ENCODE data around the gene COTL1.
"Not testable (repeated sequence)": the region's sequence is repeated elsewhere in the genome, so short reads cannot be mapped to it uniquely, and the experiment has no call there.

Gene COTL1

DNA sequence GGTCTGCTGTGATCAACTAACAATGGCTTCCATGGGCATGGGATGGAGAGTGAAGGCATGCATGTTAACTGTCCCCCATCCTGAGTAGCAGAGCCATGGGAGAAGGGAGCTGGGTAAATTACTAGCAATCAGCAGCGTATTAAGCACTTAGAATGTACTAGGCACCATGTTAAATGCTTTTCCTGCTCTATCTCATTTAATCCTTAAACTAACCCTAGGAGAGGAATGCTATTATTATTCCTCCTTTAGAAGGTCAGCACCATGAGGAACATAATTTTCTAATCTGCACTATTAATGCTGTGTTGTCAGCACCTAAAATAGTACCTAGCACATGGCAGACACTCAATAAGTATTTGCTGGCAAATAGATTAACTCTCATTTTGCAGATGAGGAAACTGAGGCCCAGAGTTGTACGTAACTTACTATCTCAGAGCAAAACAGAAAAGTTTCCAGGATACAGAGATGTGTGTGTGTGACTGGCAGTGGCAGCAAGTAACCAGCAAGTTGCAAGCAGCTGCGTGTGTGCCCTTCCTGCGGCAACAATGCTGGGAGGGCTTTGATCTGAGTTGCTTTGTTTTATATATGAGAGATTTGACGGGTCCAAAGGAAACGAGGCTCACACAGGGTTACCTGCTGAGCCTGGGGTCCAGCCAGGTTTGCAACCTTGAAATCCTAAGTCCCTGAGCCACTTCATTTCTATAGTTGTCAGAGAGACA, 23.9 kb upstream of the COTL1 start:
- no peak for ATAC-seq

DNA sequence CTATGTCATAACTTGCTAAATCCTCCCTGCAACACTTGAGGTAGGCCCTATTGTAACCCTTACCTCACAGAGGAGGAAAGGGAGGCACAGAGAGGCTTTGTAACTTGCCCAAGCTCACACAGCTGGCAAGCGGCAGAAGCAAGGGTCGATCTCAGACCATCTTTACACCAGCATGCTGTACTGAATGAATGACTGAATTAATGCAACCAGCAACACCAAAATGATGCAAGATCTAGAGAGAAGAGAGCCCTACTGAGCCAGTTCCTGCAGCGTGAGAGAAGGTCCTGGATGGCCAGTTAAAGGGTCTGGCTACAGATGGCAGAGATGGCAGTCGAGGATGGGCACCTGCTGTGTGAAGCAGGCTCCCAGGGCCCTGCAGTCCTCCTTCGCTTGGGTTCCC, 22.3 kb upstream of the COTL1 start:
- no peak for ATAC-seq

- no peak for ATAC-seq
These were observed 20.4 kb upstream of the COTL1 start for GRCh38 chr16:84638231-84638806.

- ATAC-seq, result no peak
These were observed 19.8 kb upstream of the COTL1 start for GRCh38 chr16:84637709-84638108.

DNA sequence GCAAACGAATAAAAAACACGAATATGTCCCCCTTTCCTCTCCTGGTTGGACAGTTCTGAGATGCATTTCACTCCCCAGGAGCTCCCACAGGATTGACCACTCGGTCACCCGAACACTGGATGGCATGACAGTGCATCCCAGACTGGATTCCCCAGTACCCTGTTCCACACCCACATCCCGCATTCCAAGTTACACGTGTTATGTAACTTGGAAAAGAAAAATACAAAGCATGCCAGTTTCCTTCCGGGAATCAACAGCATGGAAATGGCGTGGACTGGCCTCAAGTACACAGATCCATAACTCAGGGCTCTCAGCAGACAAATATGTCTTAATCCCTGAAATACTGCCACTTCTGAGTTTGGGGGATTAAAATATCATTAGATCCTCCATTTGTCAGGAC, 17.8 kb upstream of the COTL1 start:
- ATAC-seq, result no peak

DNA sequence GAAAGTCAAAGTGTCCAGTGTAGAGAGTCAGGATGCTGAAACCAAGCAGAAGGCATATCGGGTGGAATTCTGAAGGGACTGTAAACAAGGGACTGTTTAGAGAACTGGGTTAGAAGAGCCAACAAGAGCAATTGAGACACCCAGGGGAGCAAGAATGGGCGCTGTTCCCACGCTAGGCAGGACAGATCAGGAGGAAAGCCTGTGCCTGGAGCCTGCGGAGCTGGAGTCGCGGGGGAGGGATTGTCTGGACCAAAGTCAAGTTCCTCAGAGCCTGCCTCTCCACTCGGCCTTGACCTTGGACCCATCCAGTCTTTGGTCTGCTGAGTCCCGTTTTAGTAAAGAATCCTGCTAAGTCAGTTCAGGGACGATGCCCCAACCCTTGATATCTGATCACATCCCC, 15.7 kb upstream of the COTL1 start:
- ATAC-seq, result no peak

GRCh38 chr16:84632862-84633261, 15.0 kb upstream of the COTL1 start:
- not testable (repeated sequence) for ATAC-seq

GRCh38 chr16:84631886-84632285, 14.0 kb upstream of the COTL1 start:
- no peak for ATAC-seq

DNA sequence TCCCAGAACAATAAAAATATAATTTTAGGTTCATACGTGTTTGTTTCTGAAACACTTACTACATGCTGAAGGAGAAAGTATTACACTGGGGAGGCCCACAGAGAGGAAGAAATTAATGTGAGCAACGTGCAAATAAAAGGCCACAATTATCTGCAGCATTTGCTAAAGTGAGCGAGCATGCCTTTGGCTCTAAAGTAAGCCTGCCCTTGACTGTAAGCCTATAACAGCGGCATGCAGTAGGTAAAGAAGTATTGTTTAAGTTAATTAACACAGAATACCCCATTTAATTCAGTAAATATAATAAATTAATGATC, 13.2 kb upstream of the COTL1 start:
- ATAC-seq, result no peak

- ATAC-seq, result no peak
These were observed 12.7 kb upstream of the COTL1 start for GRCh38 chr16:84630446-84631152.

- ATAC-seq, result no peak
These were observed 12.1 kb upstream of the COTL1 start for GRCh38 chr16:84630009-84630408.

GRCh38 chr16:84629580-84629979, 11.7 kb upstream of the COTL1 start:
- ATAC-seq, result no peak

DNA sequence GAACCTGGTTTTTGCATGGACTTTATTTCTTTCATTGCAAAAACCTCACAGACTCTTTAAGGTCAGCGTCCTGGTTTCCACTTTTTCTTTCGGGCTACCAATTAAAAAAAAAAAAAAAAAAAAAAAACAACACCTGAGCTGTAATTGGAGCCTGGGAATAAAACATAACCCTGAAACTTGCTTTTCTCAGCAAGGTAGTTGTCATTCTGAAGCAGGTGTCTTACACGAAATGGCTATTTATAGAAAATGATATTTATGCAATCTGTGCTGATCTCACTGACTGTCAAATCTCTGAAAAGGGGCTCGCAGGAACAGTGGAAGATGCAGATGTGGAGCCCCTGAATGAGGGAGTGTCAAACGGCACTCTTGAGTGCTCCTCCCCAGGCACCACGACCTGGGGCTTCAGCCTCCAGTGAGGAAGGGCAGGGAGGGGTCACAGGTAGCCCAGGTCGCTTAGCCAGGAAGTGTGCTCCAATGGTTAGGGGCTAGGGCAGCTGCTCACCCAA, 10.4 kb upstream of the COTL1 start:
- ATAC-seq, result no peak

GRCh38 chr16:84625556-84625955, 7.7 kb upstream of the COTL1 start:
- ATAC-seq, result no peak

- not testable (repeated sequence) for ATAC-seq
These were observed 3.0 kb upstream of the COTL1 start for GRCh38 chr16:84620913-84621312.

GRCh38 chr16:84618581-84619460, 943 bp upstream of the COTL1 start:
- no peak for ATAC-seq

GRCh38 chr16:84617041-84617790, 662 bp downstream of the COTL1 start:
- peak; percentile 57 to 58 for ATAC-seq

GRCh38 chr16:84616515-84616914, 1.4 kb downstream of the COTL1 start:
- no peak for ATAC-seq

- no peak for ATAC-seq
These were observed 2.7 kb downstream of the COTL1 start for GRCh38 chr16:84614968-84615813.

DNA sequence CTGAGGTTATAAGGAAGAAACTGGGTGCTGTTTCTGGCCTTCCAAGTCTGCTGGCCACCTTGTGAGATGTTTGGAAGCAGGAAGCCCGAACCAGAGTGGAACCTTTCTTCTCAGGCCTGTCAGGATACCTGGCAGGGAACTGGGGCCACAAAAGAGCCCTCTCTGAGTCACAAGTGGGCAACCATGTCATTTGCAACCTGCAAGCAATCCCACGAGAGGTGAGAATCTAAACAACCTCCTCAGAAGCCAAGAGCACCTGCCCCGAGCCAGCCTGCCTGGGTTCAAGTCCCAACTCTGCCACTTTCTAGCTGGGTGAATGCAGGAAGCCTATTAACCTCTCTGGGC, 3.3 kb downstream of the COTL1 start:
- ATAC-seq, result no peak

GRCh38 chr16:84614073-84614459, 3.8 kb downstream of the COTL1 start:
- ATAC-seq, result no peak
